Natural killer cell (primary cell): ENCODE data around the gene PTPRM. TPM values are rescaled to one million over a fixed set of nuclear protein-coding genes. Genes with fewer than 3 reads are reported as not detected.

Source experiments
- ATAC-seq, 3 donors: fragments of 150-1000 bp in 2 of 3; fragments of 200-7000 bp in 1 of 3; cut with Tn5 transposase; 1 replicate in 1 of 3; 2 replicates in 2 of 3; pipeline ENCODE4 v1.10.0; 2021; ENCODE audit warnings: mild to moderate bottlenecking in 2 of 3, moderate library complexity in 2 of 3
- DNase-seq, 2 donors: peaks; one replicate each; pipeline versions ENCODE4 v3.0.0 to v3.0.0-alpha.2; 2013 to 2021; ENCODE audit warnings: mixed read lengths in 1 of 2
- H3K27ac ChIP-seq: one replicate; pipeline ENCODE4 v1.5.1; 2013; ENCODE audit warnings: mild to moderate bottlenecking, low read length
- H3K27me3 ChIP-seq: one replicate; pipeline ENCODE4 v1.6.1; 2013; ENCODE audit warnings: low read length; ENCODE audit not compliant: control insufficient read depth, insufficient read depth
- H3K36me3 ChIP-seq: one replicate; pipeline ENCODE4 v1.6.1; 2013; ENCODE audit warnings: low read length; ENCODE audit not compliant: control insufficient read depth, insufficient read depth
- H3K4me1 ChIP-seq: one replicate; pipeline ENCODE4 v1.6.1; 2013; ENCODE audit warnings: low read length; ENCODE audit not compliant: control insufficient read depth, insufficient read depth
- H3K4me3 ChIP-seq: one replicate; pipeline ENCODE4 v1.5.1; 2013; ENCODE audit warnings: low read length
- H3K9me3 ChIP-seq: one replicate; pipeline ENCODE4 v1.6.1; 2013; ENCODE audit warnings: low read length; ENCODE audit not compliant: control insufficient read depth, insufficient read depth
- H3K27ac Mint-ChIP-seq, 2 donors: one replicate each; pipeline ENCODE4 v1.8.0; 2022; ENCODE audit warnings: mild to moderate bottlenecking in 2 of 2, mixed read lengths in 2 of 2, moderate library complexity in 1 of 2
- H3K27me3 Mint-ChIP-seq, 2 donors: one replicate each; pipeline ENCODE4 v1.8.0; 2022; ENCODE audit warnings: low read depth in 2 of 2, mixed read lengths in 2 of 2
- H3K36me3 Mint-ChIP-seq: one replicate; pipeline ENCODE4 v1.8.0; 2022; ENCODE audit warnings: mixed read lengths
- H3K4me1 Mint-ChIP-seq, 2 donors: one replicate each; pipeline ENCODE4 v1.8.0; 2022; ENCODE audit warnings: mixed read lengths in 2 of 2
- H3K4me3 Mint-ChIP-seq: one replicate; pipeline ENCODE4 v1.8.0; 2022; ENCODE audit warnings: mild to moderate bottlenecking, moderate library complexity, mixed read lengths
- H3K9me3 Mint-ChIP-seq, 2 donors: one replicate each; pipeline ENCODE4 v1.8.0; 2022; ENCODE audit warnings: mixed read lengths in 2 of 2
- CTCF ChIP-seq: fragments of 200-600 bp; IDR thresholded peaks from one replicate; pipeline ENCODE4 v1.8.0; 2022; ENCODE audit warnings: antibody characterized with exemption
- WGBS: methylation state at CpG from one replicate; pipeline ENCODE4 v1.1.7; 2013; ENCODE audit warnings: missing lambda C conversion rate; ENCODE audit not compliant: insufficient coverage; 5-methylcytosine and 5-hydroxymethylcytosine counted together
- intact Hi-C: fragments of 100-400 bp; cut with micrococcal nuclease; formaldehyde crosslinking; loops from one replicate; pipeline ENCODE4 v1.14.2; 2022
- total RNA-seq, 4 donors: library from RNA; stranded (reverse); fragments of 120-200 nt in 1 of 4; gene quantifications; one replicate each; pipeline versions ENCODE4 v1.2.3 to v1.2.4, GENCODE V29; 2013 to 2022

PTPRM gene
- total RNA-seq, 3 donors from 2014 or later (not counting 1 experiment from before 2014, with no cell fraction given): 5.0 to 13.2 (median 12.1) TPM

DNA sequence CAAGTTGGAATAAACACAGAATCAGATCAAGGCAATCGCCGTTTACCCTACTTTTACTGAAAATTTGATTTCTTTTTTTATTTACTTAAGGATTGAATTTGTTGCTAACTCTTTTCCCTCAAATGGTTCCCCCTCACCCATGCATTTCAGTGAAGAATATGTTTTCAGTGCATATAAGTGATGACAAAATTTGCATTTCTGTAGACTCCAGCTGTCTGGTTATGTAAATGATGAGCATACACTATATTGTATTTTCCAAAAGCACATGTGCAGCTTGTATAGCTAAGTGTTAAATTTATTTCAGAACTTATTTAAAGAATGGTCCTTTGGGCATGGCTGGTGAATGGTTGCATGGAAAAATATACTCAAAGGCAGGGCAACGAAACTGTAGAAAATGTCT, 437.7 kb downstream of the PTPRM start:
- TF ChIP-seq CTCF: no peak
- Mint-ChIP-seq H3K27ac (no peak overlapping the region), H3K9me3 (no peaks in the 10 kb centered on the region), H3K4me3 (no peak overlapping the region), H3K27me3 (no peaks in the 10 kb centered on the region), H3K4me1 (no peaks in the 10 kb centered on the region), H3K36me3 (no peaks in the 10 kb centered on the region)
- H3K4me3 ChIP-seq: no peak overlapping the region
- no peaks in the 10 kb centered on the region for H3K27me3 ChIP-seq
- no peaks in the 10 kb centered on the region for H3K36me3 ChIP-seq
- H3K27ac ChIP-seq: no peak overlapping the region
- no peak for ATAC-seq
- 83% methylated on average over 1 of the region's 3 CpGs for WGBS
- no peaks in the 10 kb centered on the region for H3K4me1 ChIP-seq
- intact Hi-C loops: no loop called here
- H3K9me3 ChIP-seq: no peaks in the 10 kb centered on the region
- DNase-seq: no peak

- WGBS: 93% methylated on average over 7 of the region's 7 CpGs
- no peak for ATAC-seq
- H3K36me3 ChIP-seq: no peaks in the 10 kb centered on the region
- Mint-ChIP-seq H3K9me3 (peaks cover 4 to 7% of the 10 kb centered on the region in 2 donors), H3K36me3 (no peaks in the 10 kb centered on the region), H3K27ac (no peak overlapping the region), H3K4me3 (no peak overlapping the region), H3K27me3 (no peaks in the 10 kb centered on the region), H3K4me1 (no peaks in the 10 kb centered on the region)
- H3K27ac ChIP-seq: no peak overlapping the region
- no peaks in the 10 kb centered on the region for H3K9me3 ChIP-seq
- H3K27me3 ChIP-seq: no peaks in the 10 kb centered on the region
- DNase-seq: no peak
- intact Hi-C loops: no loop called here
- no peak overlapping the region for H3K4me3 ChIP-seq
- H3K4me1 ChIP-seq: no peaks in the 10 kb centered on the region
- no peak for TF ChIP-seq CTCF
Observed at GRCh38 chr18:8005870-8006569, 438.9 kb downstream of the PTPRM start.

- no peak for ATAC-seq
- Histone ChIP-seq H3K27me3 (no peaks in the 10 kb centered on the region), H3K9me3 (no peaks in the 10 kb centered on the region), H3K36me3 (no peaks in the 10 kb centered on the region), H3K4me1 (no peaks in the 10 kb centered on the region), H3K4me3 (no peak overlapping the region), H3K27ac (no peak overlapping the region)
- no peak for DNase-seq
- H3K4me3 Mint-ChIP-seq: no peak overlapping the region
- H3K36me3 Mint-ChIP-seq: no peaks in the 10 kb centered on the region
- WGBS: 83% methylated on average over 1 of the region's 3 CpGs
- H3K27ac Mint-ChIP-seq: no peak overlapping the region
- intact Hi-C loops: no loop called here
- H3K4me1 Mint-ChIP-seq: no peaks in the 10 kb centered on the region
- no peak for TF ChIP-seq CTCF
- peaks cover 4 to 7% of the 10 kb centered on the region in 2 donors for H3K9me3 Mint-ChIP-seq
- no peaks in the 10 kb centered on the region for H3K27me3 Mint-ChIP-seq
Observed at GRCh38 chr18:8006979-8007378, 439.9 kb downstream of the PTPRM start.

- Mint-ChIP-seq H3K36me3 (no peaks in the 10 kb centered on the region), H3K27me3 (no peaks in the 10 kb centered on the region), H3K9me3 (peaks cover 4 to 7% of the 10 kb centered on the region in 2 donors), H3K4me1 (no peaks in the 10 kb centered on the region), H3K27ac (no peak overlapping the region), H3K4me3 (no peak overlapping the region)
- H3K9me3 ChIP-seq: no peaks in the 10 kb centered on the region
- ATAC-seq (no peak), DNase-seq (no peak)
- no peaks in the 10 kb centered on the region for H3K4me1 ChIP-seq
- H3K27me3 ChIP-seq: no peaks in the 10 kb centered on the region
- no peak overlapping the region for H3K27ac ChIP-seq
- no peak for TF ChIP-seq CTCF
- intact Hi-C loops: no loop called here
- WGBS: 82% methylated on average over 1 of the region's 4 CpGs
- H3K36me3 ChIP-seq: no peaks in the 10 kb centered on the region
- H3K4me3 ChIP-seq: no peak overlapping the region
Observed at GRCh38 chr18:8008033-8008432, 440.9 kb downstream of the PTPRM start.
